ENCODE results near the gene ESD.

DNA sequence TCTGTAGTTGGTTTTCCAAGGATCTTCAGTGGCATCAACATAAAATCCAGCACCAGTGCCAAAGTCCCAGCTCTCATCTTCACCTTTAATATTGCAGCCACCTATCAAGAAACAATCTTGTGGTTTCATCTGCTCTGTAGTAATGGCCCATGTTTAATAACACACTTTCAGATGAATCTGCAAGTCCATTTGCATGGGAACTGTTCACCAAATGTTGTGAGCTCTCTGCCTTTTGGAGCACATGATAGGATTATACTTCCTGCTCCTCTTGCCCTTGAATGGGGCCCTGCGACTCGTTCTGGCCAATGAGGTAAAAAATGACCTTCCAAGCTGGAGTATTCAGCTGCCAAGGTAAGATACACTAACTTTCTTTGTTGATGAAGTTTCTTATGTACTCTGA, 14.3 kb downstream of the ESD start:
- TF ChIP-seq CTCF (IDR thresholded peaks at IDR 0.05) (no peak), EZH2 (IDR thresholded peaks at IDR 0.05) (no peak), EZH2phosphoT487 (IDR thresholded peaks at IDR 0.05) (no peak)

Measured in neural progenitor cell (in vitro differentiated cells).